WTC11 (cell line): ENCODE measurements around the gene FH.

ENCODE experiments used
- ATF2 ChIP-seq: sonication (generic); formaldehyde crosslinking; IDR thresholded peaks from 2 replicates; pipeline ENCODE4 v1.8.1; 2022; ENCODE audit warnings: low read depth, missing genetic modification reagents, borderline replicate concordance
- CBFB ChIP-seq: sonication (generic); formaldehyde crosslinking; IDR thresholded peaks from 2 replicates; pipeline ENCODE4 v1.8.1; 2022; ENCODE audit warnings: mild to moderate bottlenecking, low read depth, missing genetic modification reagents
- CREB1 ChIP-seq: sonication (generic); formaldehyde crosslinking; IDR thresholded peaks from 2 replicates; pipeline ENCODE4 v1.8.0; 2023; ENCODE audit warnings: mild to moderate bottlenecking, missing genetic modification reagents
- CTCF ChIP-seq: fragments of 200-600 bp; IDR thresholded peaks from 2 replicates; pipeline ENCODE4 v1.8.0; 2022; ENCODE audit warnings: antibody characterized with exemption
- E2F4 ChIP-seq: sonication (generic); formaldehyde crosslinking; IDR thresholded peaks from 2 replicates; pipeline ENCODE4 v1.8.1; 2022; ENCODE audit warnings: low read depth, mild to moderate bottlenecking, moderate library complexity, missing genetic modification reagents, borderline replicate concordance
- ESRRA ChIP-seq: sonication (generic); formaldehyde crosslinking; IDR thresholded peaks from 2 replicates; pipeline ENCODE4 v1.8.1; 2022; ENCODE audit warnings: mild to moderate bottlenecking, missing genetic modification reagents, borderline replicate concordance
- NFE2L1 ChIP-seq: sonication (generic); formaldehyde crosslinking; IDR thresholded peaks from 2 replicates; pipeline ENCODE4 v1.8.1; 2023; ENCODE audit warnings: missing genetic modification reagents
- NR2C2 ChIP-seq: sonication (generic); formaldehyde crosslinking; IDR thresholded peaks from 2 replicates; pipeline ENCODE4 v1.8.0; 2022; ENCODE audit warnings: mild to moderate bottlenecking, missing genetic modification reagents
- RELA ChIP-seq: sonication (generic); formaldehyde crosslinking; IDR thresholded peaks from 2 replicates; pipeline ENCODE4 v1.8.1; 2022; ENCODE audit warnings: missing genetic modification reagents, mild to moderate bottlenecking, borderline replicate concordance
- STAT6 ChIP-seq: sonication (generic); formaldehyde crosslinking; conservative IDR thresholded peaks from 2 replicates; pipeline ENCODE4 v1.8.1; 2023; ENCODE audit warnings: mild to moderate bottlenecking, low read depth, missing genetic modification reagents, moderate library complexity
- TEAD4 ChIP-seq: sonication (generic); formaldehyde crosslinking; IDR thresholded peaks from 2 replicates; pipeline ENCODE4 v1.8.0; 2022; ENCODE audit warnings: mild to moderate bottlenecking, missing genetic modification reagents
- USF2 ChIP-seq: sonication (generic); formaldehyde crosslinking; IDR thresholded peaks from 2 replicates; pipeline ENCODE4 v1.8.1; 2023; ENCODE audit warnings: mild to moderate bottlenecking, missing genetic modification reagents, moderate library complexity
- ZNF416 ChIP-seq: fragments of 250-450 bp; sonication (Bioruptor Pico); IDR thresholded peaks from 2 replicates; pipeline ENCODE4 v1.9.0; 2021; ENCODE audit warnings: mild to moderate bottlenecking, inconsistent platforms

- TF ChIP-seq CTCF (no peak), ESRRA (CRISPR knock-in tag) (no peak), USF2 (no peak), NFE2L1 (CRISPR knock-in tag) (no peak), NR2C2 (CRISPR knock-in tag) (no peak), ZNF416 (CRISPR knock-in tag) (no peak), E2F4 (no peak), ATF2 (CRISPR knock-in tag) (no peak), STAT6 (CRISPR knock-in tag) (no peak), CBFB (CRISPR knock-in tag) (no peak), TEAD4 (CRISPR knock-in tag) (no peak), CREB1 (no peak), RELA (CRISPR knock-in tag) (no peak)
Observed at GRCh38 chr1:241532162-241532531, 12.6 kb upstream of the FH start, which contains the start of gene KMO.
